Osteocyte (in vitro differentiated cells): ENCODE data around the gene NAB1. TPM values are rescaled to one million over a fixed set of nuclear protein-coding genes. Genes with fewer than 3 reads are reported as not detected.

Experiments used
- DNase-seq: peaks from one replicate; pipeline ENCODE4 v3.0.0; 2021; ENCODE audit warnings: mixed read lengths; ENCODE audit not compliant: unreplicated experiment; ENCODE audit errors: extremely low spot score
- H3K27ac Mint-ChIP-seq: one replicate; pipeline ENCODE4 v1.8.0; 2021; ENCODE audit warnings: mild to moderate bottlenecking, mixed read lengths; ENCODE audit not compliant: unreplicated experiment
- H3K27me3 Mint-ChIP-seq: one replicate; pipeline ENCODE4 v1.8.0; 2021; ENCODE audit warnings: mixed read lengths; ENCODE audit not compliant: unreplicated experiment
- H3K36me3 Mint-ChIP-seq: one replicate; pipeline ENCODE4 v1.8.0; 2021; ENCODE audit warnings: mixed read lengths; ENCODE audit not compliant: unreplicated experiment
- H3K4me1 Mint-ChIP-seq: one replicate; pipeline ENCODE4 v1.8.0; 2021; ENCODE audit warnings: mixed read lengths; ENCODE audit not compliant: unreplicated experiment
- H3K4me3 Mint-ChIP-seq: one replicate; pipeline ENCODE4 v1.8.0; 2021; ENCODE audit warnings: mild to moderate bottlenecking, moderate library complexity, mixed read lengths; ENCODE audit not compliant: unreplicated experiment
- H3K9me3 Mint-ChIP-seq: one replicate; pipeline ENCODE4 v1.8.0; 2021; ENCODE audit warnings: mixed read lengths; ENCODE audit not compliant: unreplicated experiment
- CTCF ChIP-seq: fragments of 200-600 bp; sonication (generic); IDR thresholded peaks from 2 replicates; pipeline ENCODE4 v1.5.0; 2021; ENCODE audit warnings: antibody characterized with exemption, mild to moderate bottlenecking, moderate library complexity
- total RNA-seq: library from RNA; stranded (reverse); gene quantifications from 2 replicates; pipeline ENCODE4 v1.2.1, GENCODE V29; 2021

The NAB1 gene
- total RNA-seq, 1 donor from 2014 or later, result 63.3 TPM

GRCh38 chr2:190655113-190655512, 6.2 kb downstream of the NAB1 start:
- H3K4me3 Mint-ChIP-seq, result no peak overlapping the region
- H3K36me3 Mint-ChIP-seq, result peaks cover 16% of the 10 kb centered on the region
- H3K27ac Mint-ChIP-seq, result no peak overlapping the region
- no peaks in the 10 kb centered on the region for H3K27me3 Mint-ChIP-seq
- no peak for DNase-seq
- no peak for TF ChIP-seq CTCF
- peaks cover 40% of the 10 kb centered on the region for H3K4me1 Mint-ChIP-seq
- H3K9me3 Mint-ChIP-seq, result no peaks in the 10 kb centered on the region

- H3K36me3 Mint-ChIP-seq, result peaks cover 16% of the 10 kb centered on the region
- no peak for TF ChIP-seq CTCF
- peaks cover 38% of the 10 kb centered on the region for H3K4me1 Mint-ChIP-seq
- H3K9me3 Mint-ChIP-seq, result no peaks in the 10 kb centered on the region
- no peaks in the 10 kb centered on the region for H3K27me3 Mint-ChIP-seq
- H3K27ac Mint-ChIP-seq, result no peak overlapping the region
- H3K4me3 Mint-ChIP-seq, result no peak overlapping the region
- no peak for DNase-seq
Measured at GRCh38 chr2:190655570-190655969, 6.7 kb downstream of the NAB1 start.

GRCh38 chr2:190656301-190656700, 7.4 kb downstream of the NAB1 start:
- no peak overlapping the region for H3K4me3 Mint-ChIP-seq
- DNase-seq, result no peak
- peaks cover 18% of the 10 kb centered on the region for H3K36me3 Mint-ChIP-seq
- H3K27me3 Mint-ChIP-seq, result no peaks in the 10 kb centered on the region
- TF ChIP-seq CTCF, result no peak
- no peaks in the 10 kb centered on the region for H3K9me3 Mint-ChIP-seq
- no peak overlapping the region for H3K27ac Mint-ChIP-seq
- H3K4me1 Mint-ChIP-seq, result peaks cover 32% of the 10 kb centered on the region

GRCh38 chr2:190657474-190658255, 8.8 kb downstream of the NAB1 start:
- Mint-ChIP-seq H3K4me3 (no peak overlapping the region), H3K9me3 (no peaks in the 10 kb centered on the region), H3K27ac (no peak overlapping the region), H3K36me3 (peaks cover 18% of the 10 kb centered on the region), H3K4me1 (peaks cover 31% of the 10 kb centered on the region), H3K27me3 (no peaks in the 10 kb centered on the region)
- TF ChIP-seq CTCF, result no peak
- no peak for DNase-seq

- no peak for DNase-seq
- H3K27me3 Mint-ChIP-seq, result no peaks in the 10 kb centered on the region
- peaks cover 27% of the 10 kb centered on the region for H3K36me3 Mint-ChIP-seq
- peaks cover 41% of the 10 kb centered on the region for H3K4me1 Mint-ChIP-seq
- no peak for TF ChIP-seq CTCF
- H3K4me3 Mint-ChIP-seq, result no peak overlapping the region
- no peaks in the 10 kb centered on the region for H3K9me3 Mint-ChIP-seq
- no peak overlapping the region for H3K27ac Mint-ChIP-seq
Measured at GRCh38 chr2:190659553-190659952, 10.7 kb downstream of the NAB1 start.
